AG09319 (cell line): Measurements from ENCODE around the gene EPB41L1.
A peak's percentile ranks its signal among the peaks of the same experiment; 100 is the strongest.

Source experiments
- DNase-seq: peaks from one replicate; pipeline ENCODE4 v3.0.0-alpha.2; 2010; ENCODE audit warnings: low read depth; ENCODE audit errors: extremely low read depth
- TF ChIP-seq, protein P1 (sequence below): IDR thresholded peaks from 2 replicates; pipeline ENCODE4 v1.5.1; 2011; ENCODE audit warnings: low read depth, mild to moderate bottlenecking, inconsistent platforms, low read length, moderate library complexity

Gene EPB41L1

DNA sequence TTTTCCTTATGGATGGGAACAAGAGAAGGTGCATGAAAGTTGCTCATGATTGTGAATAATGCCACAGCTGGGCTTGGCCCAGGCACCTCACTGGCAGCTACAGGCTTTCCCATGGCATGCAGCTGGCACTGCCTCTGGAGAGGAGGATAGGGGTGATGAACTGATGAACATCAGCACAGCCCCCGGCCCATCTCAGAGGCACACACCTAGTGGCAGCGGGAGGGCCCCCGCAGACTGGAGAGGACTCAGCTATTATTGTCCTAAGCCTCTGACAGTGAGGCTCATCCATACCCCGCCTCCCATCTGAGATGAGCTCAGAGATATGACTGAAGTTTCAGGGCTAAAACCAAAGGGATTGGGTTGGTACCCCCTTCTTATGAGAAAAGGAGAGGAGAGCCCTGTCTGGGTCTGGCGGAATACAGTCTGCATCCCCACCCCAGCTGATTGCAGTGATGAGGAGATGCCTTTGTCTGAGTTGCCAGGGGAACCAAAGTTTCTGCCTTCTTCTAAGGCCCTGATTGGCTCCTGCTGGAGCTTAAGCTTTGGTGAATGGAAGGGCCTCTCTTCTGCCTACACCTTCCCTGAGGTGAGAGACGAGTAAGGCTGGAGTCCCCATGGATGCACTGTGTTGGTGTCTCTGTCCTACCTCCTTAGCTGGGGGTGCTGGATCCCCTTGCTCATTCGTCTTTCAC is 27.6 kb upstream of the EPB41L1 start:
- TF ChIP-seq, protein P1, sequence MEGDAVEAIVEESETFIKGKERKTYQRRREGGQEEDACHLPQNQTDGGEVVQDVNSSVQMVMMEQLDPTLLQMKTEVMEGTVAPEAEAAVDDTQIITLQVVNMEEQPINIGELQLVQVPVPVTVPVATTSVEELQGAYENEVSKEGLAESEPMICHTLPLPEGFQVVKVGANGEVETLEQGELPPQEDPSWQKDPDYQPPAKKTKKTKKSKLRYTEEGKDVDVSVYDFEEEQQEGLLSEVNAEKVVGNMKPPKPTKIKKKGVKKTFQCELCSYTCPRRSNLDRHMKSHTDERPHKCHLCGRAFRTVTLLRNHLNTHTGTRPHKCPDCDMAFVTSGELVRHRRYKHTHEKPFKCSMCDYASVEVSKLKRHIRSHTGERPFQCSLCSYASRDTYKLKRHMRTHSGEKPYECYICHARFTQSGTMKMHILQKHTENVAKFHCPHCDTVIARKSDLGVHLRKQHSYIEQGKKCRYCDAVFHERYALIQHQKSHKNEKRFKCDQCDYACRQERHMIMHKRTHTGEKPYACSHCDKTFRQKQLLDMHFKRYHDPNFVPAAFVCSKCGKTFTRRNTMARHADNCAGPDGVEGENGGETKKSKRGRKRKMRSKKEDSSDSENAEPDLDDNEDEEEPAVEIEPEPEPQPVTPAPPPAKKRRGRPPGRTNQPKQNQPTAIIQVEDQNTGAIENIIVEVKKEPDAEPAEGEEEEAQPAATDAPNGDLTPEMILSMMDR = no peak

DNA sequence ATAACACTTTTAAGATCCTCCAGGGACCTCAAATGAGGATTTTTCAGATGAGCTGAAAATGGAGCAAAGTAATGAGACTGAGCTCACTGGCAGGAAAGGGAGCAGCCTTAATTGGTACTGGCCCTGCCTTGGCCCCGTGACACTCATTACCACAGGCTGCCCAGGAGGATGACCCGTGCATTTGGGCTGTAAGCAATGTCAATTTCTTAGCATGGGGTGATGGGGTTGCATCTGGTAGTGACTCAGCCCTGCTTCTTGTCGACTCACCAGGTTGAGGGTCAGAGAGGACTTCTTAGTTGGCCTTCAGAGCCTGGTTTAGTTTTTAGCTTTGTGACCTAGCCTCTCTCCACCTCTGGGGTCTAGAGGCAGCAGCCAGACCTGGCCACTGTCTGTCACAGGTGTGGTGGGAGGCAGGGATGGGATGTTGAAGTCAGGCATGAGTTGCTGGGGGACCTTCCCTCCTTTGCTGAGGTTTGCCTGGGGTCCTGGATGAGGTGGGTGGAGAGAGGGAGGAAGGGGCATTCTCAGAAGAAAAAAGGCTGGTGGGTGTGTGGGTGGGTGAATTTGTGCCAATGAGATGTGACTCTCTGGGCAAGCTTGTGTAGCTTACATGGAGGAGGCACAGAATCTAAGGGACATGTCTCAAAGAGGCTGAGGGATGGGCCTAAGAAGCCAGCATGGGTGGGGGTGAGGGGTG is 25.9 kb upstream of the EPB41L1 start:
- TF ChIP-seq, protein P1 = no peak
- DNase-seq = peak; percentile 57

More for the DNA sequence above, 27.6 kb upstream of the EPB41L1 start:
- DNase-seq = no peak

DNA sequence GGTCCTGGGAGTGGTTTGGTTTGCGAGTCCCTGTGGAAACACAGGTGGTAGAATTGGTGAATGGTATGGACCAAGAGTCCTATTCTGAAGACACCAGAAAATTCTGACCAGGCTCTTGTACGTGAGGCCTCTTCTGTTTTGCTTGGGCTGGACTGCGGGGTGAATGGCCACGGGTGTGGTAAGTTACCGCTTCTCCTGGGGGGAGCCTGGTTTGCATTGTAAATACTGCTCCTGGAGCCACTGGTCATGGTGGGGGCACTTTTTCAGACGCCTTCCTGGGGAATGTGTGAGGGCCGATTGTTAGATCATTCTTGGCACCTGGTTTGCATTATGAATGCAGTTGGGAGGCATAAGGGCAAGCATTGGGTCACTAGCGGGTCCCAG is 25.4 kb upstream of the EPB41L1 start:
- TF ChIP-seq, protein P1 = no peak
- no peak for DNase-seq

DNA sequence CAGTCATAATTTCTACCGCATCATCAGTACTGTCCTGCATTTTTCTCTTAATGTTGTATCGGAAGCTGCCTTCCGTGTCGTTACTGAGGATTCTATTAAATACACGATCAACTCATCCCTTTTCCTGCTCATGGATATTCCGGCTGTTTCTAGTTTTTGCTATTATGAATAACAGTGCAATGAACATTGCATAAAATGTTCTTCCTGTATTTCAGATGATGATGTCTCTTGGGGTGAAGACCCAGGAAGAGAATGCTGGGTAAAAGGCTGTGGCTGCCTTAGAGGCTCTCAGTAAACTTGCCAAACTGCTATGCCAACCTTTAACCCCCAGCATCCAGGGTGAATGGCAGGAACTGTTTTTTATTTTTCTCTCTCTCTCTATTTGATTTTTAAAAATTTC is 24.1 kb upstream of the EPB41L1 start:
- TF ChIP-seq, protein P1 = no peak
- DNase-seq = no peak

DNA sequence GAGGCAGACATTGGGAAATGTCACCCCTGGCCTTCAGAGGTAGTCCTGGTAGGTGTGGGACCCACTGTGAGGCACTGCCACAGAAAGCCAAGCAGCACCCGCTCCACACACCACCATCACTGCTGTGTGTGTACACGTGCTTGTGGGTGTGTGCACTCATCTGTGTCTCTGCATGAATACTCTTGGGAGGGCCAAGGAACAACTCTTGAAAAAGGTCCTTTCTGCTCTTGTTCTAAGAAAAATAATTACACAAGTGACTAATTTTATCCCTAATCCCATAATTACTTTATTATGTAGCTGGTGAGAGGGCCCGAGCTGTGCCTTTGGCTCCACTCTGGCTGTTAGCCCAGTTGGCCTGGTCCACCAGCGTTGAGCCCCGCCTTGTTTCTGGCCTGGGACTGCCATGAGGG is 21.7 kb upstream of the EPB41L1 start:
- DNase-seq = no peak
- TF ChIP-seq, protein P1 = no peak

DNA sequence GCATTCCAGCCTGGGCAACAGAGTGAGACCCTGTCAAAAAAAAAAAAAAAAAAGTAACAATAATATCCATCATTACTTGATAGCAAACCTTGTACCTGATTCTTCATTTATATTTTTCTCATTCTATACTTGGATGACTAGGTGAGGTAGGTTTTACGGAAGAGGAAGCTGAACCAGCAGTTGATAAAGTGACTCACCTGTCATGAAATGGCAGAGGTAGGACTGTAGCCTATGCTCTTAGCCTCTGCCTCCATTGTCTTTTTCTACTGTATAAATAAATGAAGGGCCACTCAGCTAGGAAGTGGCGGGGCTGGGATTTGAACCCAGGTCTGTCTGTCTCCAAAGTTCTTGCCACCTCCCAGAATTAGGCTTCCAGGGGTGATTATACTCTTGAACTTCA is 20.7 kb upstream of the EPB41L1 start:
- TF ChIP-seq, protein P1 = no peak
- DNase-seq = no peak

DNA sequence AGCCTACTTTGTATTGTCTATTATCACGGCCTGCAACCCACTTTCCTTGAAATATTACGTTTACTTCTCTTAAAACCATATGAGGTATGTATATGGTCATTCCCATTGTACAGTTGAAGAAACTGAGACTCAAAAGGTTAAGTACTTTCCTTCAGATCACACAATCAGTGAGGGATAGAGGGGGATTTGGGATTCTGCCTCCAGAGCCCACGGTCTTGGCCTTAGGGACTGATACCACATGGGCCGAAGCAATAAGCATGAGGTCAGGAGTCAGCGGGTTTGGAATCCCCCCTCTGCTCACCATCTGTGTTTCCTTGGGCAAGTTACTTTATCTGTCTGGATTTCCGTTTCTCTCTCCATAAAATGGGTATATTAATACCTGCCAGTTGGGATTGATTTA is 19.4 kb upstream of the EPB41L1 start:
- DNase-seq = no peak

More for the DNA sequence above, 19.4 kb upstream of the EPB41L1 start:
- TF ChIP-seq, protein P1 = no peak
